ENCODE data around the gene ATP2B2.

ATP2B2 gene

GRCh38 chr3:10447110-10447509, 58.3 kb downstream of the ATP2B2 start:
- DNase-seq, result no peak

GRCh38 chr3:10445561-10446175, 59.7 kb downstream of the ATP2B2 start:
- DNase-seq, result no peak

- DNase-seq, result no peak
Observed at GRCh38 chr3:10444511-10444910, 60.9 kb downstream of the ATP2B2 start.

GRCh38 chr3:10444110-10444429, 61.3 kb downstream of the ATP2B2 start:
- no peak for DNase-seq

GRCh38 chr3:10443272-10444109, 61.9 kb downstream of the ATP2B2 start:
- DNase-seq, result no peak

- no peak for DNase-seq
Observed at GRCh38 chr3:10442151-10442795, 63.1 kb downstream of the ATP2B2 start.

GRCh38 chr3:10440684-10441083, 64.7 kb downstream of the ATP2B2 start:
- no peak for DNase-seq

- no peak for DNase-seq
Observed at GRCh38 chr3:10438902-10439610, 66.3 kb downstream of the ATP2B2 start.

- peak in 1 of 2 donors; percentile 16 for DNase-seq
Observed at GRCh38 chr3:10437995-10438901, 67.1 kb downstream of the ATP2B2 start.

GRCh38 chr3:10437272-10437994, 68.0 kb downstream of the ATP2B2 start:
- peak; percentile 65 to 66 for DNase-seq

- DNase-seq, result no peak
Observed at GRCh38 chr3:10435850-10436249, 69.5 kb downstream of the ATP2B2 start.

- DNase-seq, result no peak
Observed at GRCh38 chr3:10434938-10435336, 70.4 kb downstream of the ATP2B2 start.

GRCh38 chr3:10434144-10434937, 71.0 kb downstream of the ATP2B2 start:
- no peak for DNase-seq

- no peak for DNase-seq
Observed at GRCh38 chr3:10432931-10433330, 72.5 kb downstream of the ATP2B2 start.

GRCh38 chr3:10432156-10432845, 73.1 kb downstream of the ATP2B2 start:
- DNase-seq, result no peak

GRCh38 chr3:10430805-10431204, 74.6 kb downstream of the ATP2B2 start:
- no peak for DNase-seq

- DNase-seq, result no peak
Observed at GRCh38 chr3:10428406-10429091, 76.8 kb downstream of the ATP2B2 start.

- DNase-seq, result no peak
Observed at GRCh38 chr3:10426346-10427220, 78.8 kb downstream of the ATP2B2 start.
